GM19468 (cell line): ENCODE data around the gene ZNF302.
"Not testable (repeated sequence)": the region's sequence is repeated elsewhere in the genome, so short reads cannot be mapped to it uniquely, and the experiment has no call there.

Experiments used
- ATAC-seq: cut with Tn5 transposase; IDR thresholded peaks from one replicate; pipeline ENCODE4 v1.9.1; 2021; ENCODE audit warnings: mild to moderate bottlenecking, moderate library complexity, moderate number of reproducible peaks; ENCODE audit not compliant: unreplicated experiment; ENCODE audit errors: extremely low read depth

The ZNF302 gene

DNA sequence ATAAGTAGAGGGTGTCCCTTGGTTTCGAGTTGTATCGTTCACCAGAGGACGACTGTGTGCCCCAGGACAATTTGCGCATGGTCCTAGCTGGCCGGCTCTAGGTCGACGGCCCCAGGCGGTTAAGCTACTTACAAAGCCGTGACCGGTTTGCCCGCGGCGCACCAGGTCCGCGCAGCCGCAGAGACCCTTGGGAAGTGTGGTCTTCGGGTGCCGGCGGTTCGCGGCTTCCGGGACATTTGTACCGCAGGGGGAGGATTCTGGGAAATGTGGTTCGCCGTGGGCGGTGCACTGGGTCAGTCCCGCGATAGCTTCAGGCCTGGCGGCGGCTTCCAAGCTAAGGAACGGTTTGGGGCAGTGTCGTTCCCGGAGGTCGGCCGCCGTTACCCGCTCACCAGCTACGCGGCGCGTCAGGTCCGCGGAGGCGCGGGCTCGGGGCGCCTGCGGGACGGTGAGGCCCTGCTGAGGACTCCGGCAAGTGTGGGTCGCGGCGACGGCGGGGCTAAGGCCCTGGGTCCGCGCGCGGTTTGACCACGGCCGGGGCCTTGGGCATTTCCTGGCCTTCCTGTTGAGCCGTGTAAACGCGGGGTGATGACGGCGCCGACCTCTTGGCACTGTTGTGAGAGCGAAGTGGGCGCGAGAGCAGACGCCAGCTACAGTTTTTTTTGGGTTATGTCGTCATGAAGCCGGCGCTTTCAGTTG is at the start of gene ZNF302:
Gene ZNF302 (plus strand): TSS at position 293 of the 699 bp plus-strand sequence. CDS start 1,127 bp downstream, outside the sequence.
- peak; percentile 68 for ATAC-seq

GRCh38 chr19:34633802-34634201 is 43.7 kb upstream of the ZNF302 start:
- no peak for ATAC-seq

GRCh38 chr19:34639491-34640085 is 37.9 kb upstream of the ZNF302 start:
- ATAC-seq = no peak

DNA sequence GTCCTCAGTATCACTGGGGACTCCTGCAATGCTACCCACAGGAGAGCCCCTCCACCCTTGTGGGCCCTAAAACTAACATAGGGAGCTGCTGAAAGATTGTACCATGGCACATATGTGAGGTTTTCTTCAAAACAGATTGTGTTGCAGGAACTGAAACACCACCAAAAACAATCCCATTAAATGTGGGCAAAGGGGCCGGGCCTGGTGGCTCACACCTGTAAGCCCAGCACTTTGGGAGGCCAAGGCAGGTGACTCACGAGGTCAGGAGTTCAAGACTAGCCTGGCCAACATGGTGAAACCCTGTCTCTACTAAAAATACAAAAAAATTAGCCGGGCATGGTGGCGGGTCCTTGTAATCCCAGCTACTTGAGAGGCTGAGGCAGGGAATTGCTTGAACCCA is 35.2 kb upstream of the ZNF302 start:
- ATAC-seq = no peak

- ATAC-seq = no peak
Observed at GRCh38 chr19:34644991-34645461, 32.5 kb upstream of the ZNF302 start.

- no peak for ATAC-seq
Observed at GRCh38 chr19:34645551-34645950, 31.9 kb upstream of the ZNF302 start.

- no peak for ATAC-seq
Observed at GRCh38 chr19:34649886-34650543, 27.5 kb upstream of the ZNF302 start.

DNA sequence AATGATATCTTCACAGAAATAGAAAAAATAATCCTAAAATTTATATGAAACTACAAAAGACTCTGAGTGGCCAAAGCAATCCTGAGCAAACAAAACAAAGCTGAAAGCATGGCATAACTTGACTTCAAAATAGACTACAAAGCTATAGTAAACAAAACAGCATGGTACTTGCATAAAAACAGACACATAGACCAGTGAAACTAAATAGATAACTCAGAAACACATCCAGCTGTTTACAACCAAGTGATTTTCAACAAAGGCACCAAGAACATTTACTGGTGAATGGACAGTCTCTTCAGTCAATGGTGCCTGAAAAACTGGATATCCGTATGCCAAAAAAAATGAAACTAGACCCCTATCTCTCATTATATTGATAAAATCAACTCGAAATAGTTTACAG is 25.7 kb upstream of the ZNF302 start:
- ATAC-seq = no peak

DNA sequence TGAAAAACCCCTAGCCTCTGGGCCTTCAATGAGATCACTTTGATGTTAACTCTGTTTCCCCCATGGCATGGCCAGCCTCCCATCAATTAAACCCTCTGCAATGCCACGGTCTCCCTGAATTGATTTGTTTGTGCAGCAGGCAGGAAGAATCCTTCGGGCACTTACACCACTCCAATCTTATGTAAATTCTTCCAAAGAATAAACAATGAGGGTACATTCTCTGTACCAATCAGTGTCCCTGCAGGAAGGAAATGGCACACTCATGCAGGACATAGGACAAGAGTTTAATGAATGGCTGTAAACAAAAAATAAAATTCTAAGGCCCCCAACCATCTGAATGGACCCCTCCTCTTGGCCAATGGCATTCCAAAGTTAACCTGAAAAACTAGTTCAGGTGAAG is 22.7 kb upstream of the ZNF302 start:
- no peak for ATAC-seq

DNA sequence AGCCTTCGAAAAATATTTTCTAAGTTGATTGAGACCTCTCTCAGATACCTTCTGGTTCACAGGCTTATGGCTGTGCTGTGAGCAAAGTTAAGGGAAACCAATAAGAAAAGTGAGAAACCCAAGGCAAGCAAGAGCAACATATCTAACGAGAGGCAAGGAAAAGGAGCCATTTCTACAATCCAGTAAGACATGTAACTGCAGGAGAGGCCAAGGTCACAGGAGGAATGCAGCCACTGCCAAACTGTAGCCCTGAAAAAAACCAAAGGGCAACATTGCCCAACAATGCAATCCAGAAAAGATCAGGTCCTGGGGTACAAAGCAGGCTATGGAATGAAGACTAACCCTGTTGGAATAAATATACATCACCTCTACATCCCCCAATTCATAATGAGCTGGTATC is 21.8 kb upstream of the ZNF302 start:
- ATAC-seq = no peak

DNA sequence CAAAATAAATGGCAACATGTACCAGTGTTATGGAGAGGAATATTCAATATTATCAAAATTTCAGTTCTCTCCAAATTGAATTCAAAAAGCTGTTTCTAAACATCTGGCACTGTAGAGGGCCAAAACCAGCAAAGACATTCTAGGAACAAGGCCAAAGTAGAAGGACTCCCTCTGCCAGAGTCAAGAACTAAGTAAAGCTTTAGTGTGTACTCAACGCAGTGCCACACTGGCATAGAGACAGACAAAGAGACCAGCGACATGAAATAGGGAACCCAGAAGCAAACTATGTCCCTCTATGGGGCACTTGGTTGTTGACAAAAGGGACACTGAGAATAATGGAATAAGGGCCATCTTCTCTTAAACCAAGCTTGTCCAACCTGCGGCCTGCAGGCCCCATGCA is 16.1 kb upstream of the ZNF302 start:
- no peak for ATAC-seq

DNA sequence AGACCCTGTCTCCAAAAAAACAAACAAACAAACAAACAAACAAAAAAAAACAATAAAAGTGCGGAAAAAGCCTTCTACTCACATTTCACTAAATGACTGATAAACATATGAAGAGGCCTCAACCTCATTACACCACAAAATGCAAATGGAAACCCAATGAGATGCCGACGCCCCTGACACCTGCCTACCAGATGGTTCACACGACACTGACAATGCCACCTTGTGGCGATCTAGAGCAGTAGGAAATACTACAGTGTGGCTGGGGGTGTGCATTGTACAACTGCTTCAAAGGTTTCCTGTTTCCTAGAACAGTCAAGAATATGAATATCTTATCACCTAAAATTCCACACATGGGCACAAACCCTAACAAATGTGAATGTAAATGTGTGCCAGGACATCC is 14.6 kb upstream of the ZNF302 start:
- no peak for ATAC-seq

- ATAC-seq = no peak
Observed at GRCh38 chr19:34664168-34664567, 13.3 kb upstream of the ZNF302 start.

DNA sequence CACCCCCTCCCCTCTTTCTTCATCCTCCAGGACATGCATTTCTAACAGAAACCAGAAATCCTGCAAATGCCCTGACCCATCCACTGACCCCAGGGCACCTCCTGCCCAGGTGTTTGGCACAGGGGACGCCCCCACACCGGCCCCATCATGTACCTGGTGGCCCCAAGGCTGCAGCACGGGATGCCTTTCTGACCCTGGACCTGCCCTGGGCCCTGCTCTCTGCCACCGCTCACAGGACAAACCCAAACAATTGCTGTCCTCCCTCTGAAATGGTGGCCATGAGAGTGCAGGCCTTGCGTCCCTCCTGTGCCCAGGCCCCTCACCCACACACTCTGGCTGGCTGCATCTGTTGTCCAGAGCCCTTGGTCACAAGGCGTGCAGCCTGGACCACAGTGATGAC is 12.6 kb upstream of the ZNF302 start:
- ATAC-seq = no peak

DNA sequence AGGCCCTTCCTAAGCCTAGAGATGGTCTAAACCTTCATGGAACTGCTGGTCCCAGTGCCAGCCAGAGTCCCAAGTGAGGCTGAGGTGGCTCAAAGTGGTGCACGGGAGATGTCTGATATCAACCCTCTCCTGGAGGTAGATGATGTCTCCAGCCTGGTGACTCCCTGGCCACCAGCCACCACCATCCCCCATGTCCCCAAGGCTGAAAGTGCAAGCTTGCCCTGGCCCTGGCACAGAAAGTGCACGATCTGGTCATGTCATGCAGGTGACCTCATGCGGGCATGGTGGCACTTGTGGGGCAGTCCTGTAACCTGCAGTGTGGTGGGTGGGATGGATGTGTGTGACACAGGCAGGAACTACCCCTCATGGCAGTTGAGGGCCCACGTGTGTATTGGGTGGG is 12.2 kb upstream of the ZNF302 start:
- ATAC-seq = not testable (repeated sequence)

DNA sequence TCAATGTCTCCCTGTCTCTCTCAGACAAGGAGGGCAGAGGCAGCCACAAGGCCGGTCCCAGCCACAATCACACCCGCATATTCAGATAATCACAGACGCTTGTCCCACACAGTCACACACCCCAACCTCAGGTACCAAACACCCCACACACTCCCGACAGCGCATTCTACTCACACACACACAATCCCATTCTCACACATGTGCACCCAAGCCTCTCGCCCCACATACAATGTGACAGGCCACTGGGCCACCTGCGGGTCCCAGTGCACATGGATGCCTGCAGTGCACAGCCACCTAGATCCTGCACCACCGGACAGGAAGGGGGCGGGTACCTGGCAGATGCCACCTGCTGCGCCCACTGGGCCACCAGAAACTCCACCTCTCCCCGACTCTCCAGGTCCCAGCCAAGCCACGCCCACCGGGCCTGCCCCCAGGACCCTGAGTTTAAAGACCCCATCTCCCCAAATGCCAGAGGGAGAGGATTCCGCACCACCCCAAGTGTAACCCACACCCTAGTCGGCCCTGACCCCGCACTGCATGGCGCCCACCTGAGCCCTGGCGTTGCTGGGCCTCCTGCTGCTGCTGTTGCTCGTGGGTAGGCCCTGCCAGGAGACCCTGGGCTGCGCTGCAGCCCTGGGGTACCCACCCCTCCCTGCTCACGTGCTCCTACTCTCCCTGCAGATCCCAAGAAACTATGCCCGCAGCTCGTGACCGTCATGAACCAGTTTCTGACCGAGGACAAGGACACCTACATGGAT is 11.1 kb upstream of the ZNF302 start:
- no peak for ATAC-seq

GRCh38 chr19:34666958-34667265 is 10.6 kb upstream of the ZNF302 start:
- ATAC-seq = no peak

DNA sequence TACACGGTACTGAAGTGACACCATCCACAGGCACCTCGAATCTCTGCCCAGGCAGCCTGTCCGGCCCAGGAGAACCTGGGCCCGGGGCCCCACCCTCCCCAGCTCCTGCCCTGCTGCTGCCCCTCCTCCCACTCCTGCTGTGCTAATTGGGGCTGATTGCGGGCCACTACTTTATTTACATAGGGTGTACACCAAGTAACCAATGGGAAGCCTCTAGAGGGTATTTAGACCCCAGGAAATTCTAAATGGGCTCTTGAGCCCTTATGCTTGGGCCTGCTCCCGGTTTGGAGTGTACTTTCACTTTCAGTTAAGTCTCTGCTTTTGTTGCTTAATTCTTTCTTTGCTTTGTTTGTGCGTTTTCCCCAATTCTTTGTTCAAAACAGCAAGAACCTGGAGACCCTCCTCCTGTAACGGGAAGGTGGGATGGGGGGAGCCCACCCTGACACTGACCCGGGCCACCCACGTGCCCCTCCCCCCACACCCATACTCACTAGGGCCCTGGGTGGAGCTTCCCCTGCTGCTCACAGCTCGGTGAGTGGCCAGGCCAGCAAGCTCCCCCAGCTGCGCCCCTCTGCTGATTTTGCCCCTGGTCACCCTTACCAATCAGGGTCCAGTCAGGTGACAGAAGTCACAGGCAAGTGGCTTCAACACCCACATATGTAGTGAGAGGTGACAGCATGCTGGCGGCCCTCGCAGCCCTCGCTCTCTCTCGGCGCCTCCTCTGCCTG is 10.0 kb upstream of the ZNF302 start:
- no peak for ATAC-seq

GRCh38 chr19:34668077-34668689 is 9.3 kb upstream of the ZNF302 start:
- not testable (repeated sequence) for ATAC-seq

GRCh38 chr19:34668690-34669089 is 8.8 kb upstream of the ZNF302 start:
- ATAC-seq = not testable (repeated sequence)
